Measurements from ENCODE around the gene LNP1.

Gene LNP1

GRCh38 chr3:100492059-100493006, 91.0 kb downstream of the LNP1 start, which contains the start of gene TMEM45A:
TMEM45A (plus strand) TSS chr3:100492619; CDS start chr3:100555212, 62,593 bp downstream.
- peak; percentile 44 to 73 (median 66) for DNase-seq
- H3K27ac ChIP-seq (ENCODE audit: insufficient read depth, low read length, poor library complexity, severe bottlenecking): no peak within 1 kb of the TSS

DNA sequence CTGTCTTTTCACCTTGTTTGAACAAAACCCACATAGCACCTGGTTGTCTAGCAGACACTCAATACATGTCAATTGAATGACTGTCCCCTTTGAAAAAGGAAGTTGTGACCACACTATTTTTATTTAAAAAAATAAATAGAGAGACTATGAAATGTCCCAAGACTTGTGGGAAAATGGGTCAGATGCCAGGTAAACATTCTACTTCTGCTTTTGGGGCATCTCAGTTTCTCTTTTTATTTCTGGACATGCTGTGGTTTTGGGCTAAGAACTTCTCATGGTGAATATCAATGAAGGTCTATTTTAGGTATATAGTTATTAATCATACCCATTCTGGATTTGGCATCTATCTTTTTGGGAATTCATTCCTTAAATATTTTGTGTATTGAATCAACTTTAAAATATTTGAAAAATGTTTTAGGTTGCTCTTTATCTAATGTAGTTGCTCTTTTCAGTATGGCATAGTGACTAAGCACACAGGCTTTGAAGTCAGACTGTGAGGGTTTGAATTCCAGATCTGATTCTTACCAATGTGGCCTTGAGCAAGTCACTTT, 95.4 kb downstream of the LNP1 start:
- DNase-seq: no peak
- H3K4me3 ChIP-seq (ENCODE audit: insufficient read depth, low read depth, low read length, poor library complexity, severe bottlenecking): no peak overlapping the region
- H3K36me3 ChIP-seq (ENCODE audit: control insufficient read depth, insufficient read depth, low read length): no peaks in the 10 kb centered on the region
- no peaks in the 10 kb centered on the region for H3K9me3 ChIP-seq (ENCODE audit: control insufficient read depth, low read length)
- H3K27ac ChIP-seq (ENCODE audit: insufficient read depth, low read length, poor library complexity, severe bottlenecking): no peak overlapping the region
- H3K4me1 ChIP-seq (ENCODE audit: control insufficient read depth, insufficient read depth, low read length, poor library complexity, severe bottlenecking): peaks cover 2% of the 10 kb centered on the region
- no peaks in the 10 kb centered on the region for H3K27me3 ChIP-seq (replicated peaks; ENCODE audit: control insufficient read depth, insufficient read depth, low read length, poor library complexity, severe bottlenecking)

More at GRCh38 chr3:100492059-100493006, 91.0 kb downstream of the LNP1 start, which contains the start of gene TMEM45A:
- Histone ChIP-seq H3K4me3 (ENCODE audit: insufficient read depth, low read depth, low read length, poor library complexity, severe bottlenecking) (peak within 1 kb of the TSS; percentile 61), H3K9me3 (ENCODE audit: control insufficient read depth, low read length) (no peaks in the 10 kb centered on the region), H3K4me1 (ENCODE audit: control insufficient read depth, insufficient read depth, low read length, poor library complexity, severe bottlenecking) (peaks cover 2% of the 10 kb centered on the region), H3K27me3 (replicated peaks; ENCODE audit: control insufficient read depth, insufficient read depth, low read length, poor library complexity, severe bottlenecking) (no peaks in the 10 kb centered on the region), H3K36me3 (ENCODE audit: control insufficient read depth, insufficient read depth, low read length) (no peaks in the 10 kb centered on the region)

GRCh38 chr3:100499651-100500050, 98.3 kb downstream of the LNP1 start:
- H3K9me3 ChIP-seq (ENCODE audit: control insufficient read depth, low read length): no peaks in the 10 kb centered on the region
- no peaks in the 10 kb centered on the region for H3K36me3 ChIP-seq (ENCODE audit: control insufficient read depth, insufficient read depth, low read length)
- no peaks in the 10 kb centered on the region for H3K4me1 ChIP-seq (ENCODE audit: control insufficient read depth, insufficient read depth, low read length, poor library complexity, severe bottlenecking)
- H3K4me3 ChIP-seq (ENCODE audit: insufficient read depth, low read depth, low read length, poor library complexity, severe bottlenecking): no peak overlapping the region
- H3K27ac ChIP-seq (ENCODE audit: insufficient read depth, low read length, poor library complexity, severe bottlenecking): no peak overlapping the region
- DNase-seq: no peak
- peaks cover 3% of the 10 kb centered on the region for H3K27me3 ChIP-seq (replicated peaks; ENCODE audit: control insufficient read depth, insufficient read depth, low read length, poor library complexity, severe bottlenecking)

GRCh38 chr3:100500320-100500880, 99.1 kb downstream of the LNP1 start:
- Histone ChIP-seq H3K9me3 (ENCODE audit: control insufficient read depth, low read length) (no peaks in the 10 kb centered on the region), H3K27ac (ENCODE audit: insufficient read depth, low read length, poor library complexity, severe bottlenecking) (no peak overlapping the region), H3K27me3 (replicated peaks; ENCODE audit: control insufficient read depth, insufficient read depth, low read length, poor library complexity, severe bottlenecking) (peaks cover 3% of the 10 kb centered on the region), H3K4me3 (ENCODE audit: insufficient read depth, low read depth, low read length, poor library complexity, severe bottlenecking) (no peak overlapping the region), H3K36me3 (ENCODE audit: control insufficient read depth, insufficient read depth, low read length) (no peaks in the 10 kb centered on the region), H3K4me1 (ENCODE audit: control insufficient read depth, insufficient read depth, low read length, poor library complexity, severe bottlenecking) (no peaks in the 10 kb centered on the region)
- DNase-seq: no peak

- Histone ChIP-seq H3K36me3 (ENCODE audit: control insufficient read depth, insufficient read depth, low read length) (no peaks in the 10 kb centered on the region), H3K27me3 (replicated peaks; ENCODE audit: control insufficient read depth, insufficient read depth, low read length, poor library complexity, severe bottlenecking) (peaks cover 3% of the 10 kb centered on the region), H3K4me1 (ENCODE audit: control insufficient read depth, insufficient read depth, low read length, poor library complexity, severe bottlenecking) (no peaks in the 10 kb centered on the region), H3K27ac (ENCODE audit: insufficient read depth, low read length, poor library complexity, severe bottlenecking) (no peak overlapping the region), H3K4me3 (ENCODE audit: insufficient read depth, low read depth, low read length, poor library complexity, severe bottlenecking) (no peak overlapping the region), H3K9me3 (ENCODE audit: control insufficient read depth, low read length) (no peaks in the 10 kb centered on the region)
- DNase-seq: no peak
These were observed 102.1 kb downstream of the LNP1 start for GRCh38 chr3:100503448-100503847.

Measured in effector memory CD4-positive, alpha-beta T cell (primary cell).